ENCODE measurements around the gene TMEFF2.

Gene TMEFF2

DNA sequence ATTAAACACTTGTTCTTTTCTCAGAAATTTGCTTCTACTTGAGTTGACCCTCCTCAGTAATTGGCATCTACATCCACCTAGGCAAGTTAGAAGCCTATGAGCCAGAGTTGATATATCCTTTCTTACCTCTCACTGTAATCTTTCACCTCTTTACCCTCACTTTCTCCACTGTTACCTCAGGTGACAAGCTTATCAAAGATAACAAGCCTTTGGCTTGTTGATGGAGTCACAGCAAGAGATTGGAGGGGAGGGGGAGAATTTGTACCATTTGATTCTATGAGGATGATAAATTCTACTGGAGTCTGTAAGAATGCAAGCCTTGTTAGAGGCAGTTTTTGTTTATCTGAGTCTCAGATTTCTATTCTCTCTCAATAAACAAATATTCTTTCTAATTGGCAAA is 176.9 kb downstream of the TMEFF2 start:
- no peak for TF ChIP-seq CTCF (conservative IDR thresholded peaks at IDR 0.05; ENCODE audit: control insufficient read depth, insufficient read depth, low read depth, low read length)
- no peak for DNase-seq (ENCODE audit: low read depth)
- no peak overlapping the region for H3K4me3 ChIP-seq (ENCODE audit: control insufficient read depth, low read depth, low read length)

- DNase-seq (ENCODE audit: low read depth): peak; percentile 88
- H3K4me3 ChIP-seq (ENCODE audit: control insufficient read depth, low read depth, low read length): no peak overlapping the region
- no peak for TF ChIP-seq CTCF (conservative IDR thresholded peaks at IDR 0.05; ENCODE audit: control insufficient read depth, insufficient read depth, low read depth, low read length)
Observed at GRCh38 chr2:192016265-192016664, 178.5 kb downstream of the TMEFF2 start.

DNA sequence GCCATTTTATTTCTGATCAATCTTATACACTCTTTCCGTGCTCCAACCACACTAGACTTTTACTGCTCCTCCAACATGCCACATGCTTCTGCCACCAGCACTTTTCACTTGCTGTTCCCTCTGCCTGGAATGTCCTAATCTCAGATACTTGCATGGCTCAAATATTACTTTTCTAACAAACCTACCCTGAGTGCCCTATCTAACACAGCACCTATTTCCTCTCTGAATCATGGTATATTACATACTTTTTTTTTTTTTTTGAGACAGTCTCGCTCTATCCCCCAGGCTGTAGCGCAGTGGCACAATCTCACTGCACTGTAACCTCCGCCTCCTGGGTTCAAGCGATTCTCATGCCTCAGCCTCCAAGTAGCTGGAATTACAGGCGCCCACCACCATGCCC is 181.5 kb downstream of the TMEFF2 start:
- H3K4me3 ChIP-seq (ENCODE audit: control insufficient read depth, low read depth, low read length): no peak overlapping the region
- TF ChIP-seq CTCF (conservative IDR thresholded peaks at IDR 0.05; ENCODE audit: control insufficient read depth, insufficient read depth, low read depth, low read length): no peak
- no peak for DNase-seq (ENCODE audit: low read depth)

DNA sequence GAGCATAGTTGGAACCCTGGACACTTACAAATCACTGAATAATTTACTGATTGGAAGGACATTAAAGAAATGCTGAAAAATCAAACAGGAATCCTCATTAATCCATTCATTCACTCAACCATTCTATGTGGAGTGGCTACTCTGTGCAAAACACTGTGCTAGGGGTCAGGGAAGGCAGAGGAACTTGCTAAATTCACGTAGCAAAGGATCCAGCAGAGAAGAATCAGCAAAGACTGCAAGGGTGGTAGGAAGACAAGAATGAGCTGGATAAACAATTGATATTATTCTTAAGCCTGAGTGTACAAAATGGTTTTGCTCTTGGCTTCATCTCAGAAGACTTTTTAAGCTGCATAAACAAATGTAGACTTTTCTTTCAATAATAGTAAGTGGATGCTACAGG is 183.5 kb downstream of the TMEFF2 start:
- no peak overlapping the region for H3K4me3 ChIP-seq (ENCODE audit: control insufficient read depth, low read depth, low read length)
- DNase-seq (ENCODE audit: low read depth): no peak
- TF ChIP-seq CTCF (conservative IDR thresholded peaks at IDR 0.05; ENCODE audit: control insufficient read depth, insufficient read depth, low read depth, low read length): no peak

DNA sequence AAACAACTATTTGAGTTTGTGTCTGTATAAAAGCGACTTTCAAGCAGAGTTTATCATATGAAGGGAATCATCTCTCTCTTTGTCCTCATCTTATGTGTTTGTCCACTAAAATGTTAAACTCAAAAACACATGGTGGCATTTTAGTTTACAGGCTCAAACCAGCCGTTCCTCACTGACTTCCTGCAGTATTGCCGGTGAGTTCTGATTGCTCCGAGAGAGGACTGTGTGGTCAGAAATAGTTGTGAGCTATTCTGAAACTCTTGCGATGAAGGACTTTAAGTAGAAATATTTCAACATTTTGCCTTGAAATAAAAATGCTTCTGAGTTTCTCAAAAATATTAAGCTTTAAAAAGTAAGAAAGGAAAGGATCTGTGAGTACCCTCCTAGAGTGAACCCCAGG is 184.7 kb downstream of the TMEFF2 start:
- no peak for TF ChIP-seq CTCF (conservative IDR thresholded peaks at IDR 0.05; ENCODE audit: control insufficient read depth, insufficient read depth, low read depth, low read length)
- no peak overlapping the region for H3K4me3 ChIP-seq (ENCODE audit: control insufficient read depth, low read depth, low read length)
- no peak for DNase-seq (ENCODE audit: low read depth)

DNA sequence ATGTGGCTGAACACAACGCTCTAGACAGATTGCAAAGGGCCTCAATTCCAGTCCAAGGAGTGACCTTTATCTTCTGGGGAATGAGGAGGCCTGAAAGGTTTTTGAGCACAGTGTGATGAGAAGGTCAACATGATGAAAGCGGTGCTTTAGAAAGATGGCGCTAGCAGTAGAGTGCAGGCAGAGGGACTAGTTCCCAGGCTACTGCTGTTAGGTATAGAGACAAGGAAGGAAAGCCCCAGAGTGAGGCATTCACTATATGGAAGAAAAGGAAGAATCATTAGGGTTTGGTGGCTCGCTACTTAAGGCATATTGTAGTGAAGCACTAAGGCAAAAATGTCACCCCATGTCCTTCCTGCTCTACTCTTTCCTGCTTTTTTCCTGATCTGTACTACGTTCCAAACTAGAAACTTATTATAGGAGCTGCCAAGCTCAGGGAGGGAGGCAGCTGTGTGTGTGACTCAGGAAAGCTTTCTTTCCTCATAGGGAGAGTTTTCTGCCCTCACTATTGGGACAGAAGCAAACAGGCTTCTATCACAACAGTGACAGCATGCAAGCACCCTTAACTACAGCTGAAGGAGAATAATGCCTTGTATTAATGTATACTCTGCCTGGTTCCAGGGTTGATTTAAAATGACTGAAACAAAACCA is 187.0 kb downstream of the TMEFF2 start:
- H3K4me3 ChIP-seq (ENCODE audit: control insufficient read depth, low read depth, low read length): no peak overlapping the region
- DNase-seq (ENCODE audit: low read depth): peak; percentile 54
- no peak for TF ChIP-seq CTCF (conservative IDR thresholded peaks at IDR 0.05; ENCODE audit: control insufficient read depth, insufficient read depth, low read depth, low read length)

DNA sequence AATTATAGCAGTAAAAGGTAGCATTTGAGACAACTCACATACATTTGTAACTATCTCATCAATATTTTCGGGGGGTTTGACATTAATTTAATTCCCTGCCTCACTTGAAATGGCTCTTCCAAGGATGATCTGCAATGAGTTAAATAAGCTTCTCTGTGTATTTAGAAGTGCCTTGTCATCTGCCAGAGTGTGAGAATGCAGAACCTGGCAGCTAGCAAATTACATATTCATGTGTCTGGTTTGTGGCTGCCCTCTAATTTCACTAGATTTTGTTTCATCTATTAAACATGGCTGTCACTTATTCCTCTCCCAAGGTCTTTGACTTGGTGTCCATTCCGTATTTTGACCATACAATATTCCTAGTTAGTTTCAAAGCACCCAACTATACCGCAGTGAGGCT is 189.5 kb downstream of the TMEFF2 start:
- no peak for DNase-seq (ENCODE audit: low read depth)
- H3K4me3 ChIP-seq (ENCODE audit: control insufficient read depth, low read depth, low read length): no peak overlapping the region
- TF ChIP-seq CTCF (conservative IDR thresholded peaks at IDR 0.05; ENCODE audit: control insufficient read depth, insufficient read depth, low read depth, low read length): no peak
